ENCODE results near the gene SUGP2.

The SUGP2 gene

GRCh38 chr19:19059018-19059836 lies 25.9 kb upstream of the SUGP2 start:
- DNase-seq (ENCODE audit: low read depth): no peak

GRCh38 chr19:19057720-19058119 lies 24.4 kb upstream of the SUGP2 start:
- DNase-seq (ENCODE audit: low read depth): no peak

- no peak for DNase-seq (ENCODE audit: low read depth)
Measured at GRCh38 chr19:19057317-19057716, 24.0 kb upstream of the SUGP2 start.

GRCh38 chr19:19056636-19057275 lies 23.4 kb upstream of the SUGP2 start:
- no peak for DNase-seq (ENCODE audit: low read depth)

- DNase-seq (ENCODE audit: low read depth): no peak
Measured at GRCh38 chr19:19055701-19056100, 22.4 kb upstream of the SUGP2 start.

GRCh38 chr19:19054939-19055440 lies 21.7 kb upstream of the SUGP2 start:
- no peak for DNase-seq (ENCODE audit: low read depth)

GRCh38 chr19:19054315-19054938 lies 21.1 kb upstream of the SUGP2 start:
- no peak for DNase-seq (ENCODE audit: low read depth)

- no peak for DNase-seq (ENCODE audit: low read depth)
Measured at GRCh38 chr19:19053508-19054314, 20.4 kb upstream of the SUGP2 start.

- DNase-seq (ENCODE audit: low read depth): no peak
Measured at GRCh38 chr19:19052921-19053320, 19.6 kb upstream of the SUGP2 start.

- DNase-seq (ENCODE audit: low read depth): no peak
Measured at GRCh38 chr19:19051478-19052213, 18.3 kb upstream of the SUGP2 start.

GRCh38 chr19:19050731-19051130 lies 17.4 kb upstream of the SUGP2 start:
- DNase-seq (ENCODE audit: low read depth): no peak

- no peak for DNase-seq (ENCODE audit: low read depth)
Measured at GRCh38 chr19:19050104-19050503, 16.8 kb upstream of the SUGP2 start.

GRCh38 chr19:19049406-19049805 lies 16.1 kb upstream of the SUGP2 start:
- no peak for DNase-seq (ENCODE audit: low read depth)

- no peak for DNase-seq (ENCODE audit: low read depth)
Measured at GRCh38 chr19:19043881-19044280, 10.6 kb upstream of the SUGP2 start.

- no peak for DNase-seq (ENCODE audit: low read depth)
Measured at GRCh38 chr19:19043481-19043880, 10.2 kb upstream of the SUGP2 start.

- DNase-seq (ENCODE audit: low read depth): no peak
Measured at GRCh38 chr19:19042732-19043280, 9.5 kb upstream of the SUGP2 start.

- no peak for DNase-seq (ENCODE audit: low read depth)
Measured at GRCh38 chr19:19040417-19040816, 7.1 kb upstream of the SUGP2 start.

GRCh38 chr19:19039901-19040300 lies 6.6 kb upstream of the SUGP2 start:
- no peak for DNase-seq (ENCODE audit: low read depth)

- peak; percentile 20 for DNase-seq (ENCODE audit: low read depth)
Measured at GRCh38 chr19:19034204-19034624, 897 bp upstream of the SUGP2 start.

- DNase-seq (ENCODE audit: low read depth): no peak
Measured at GRCh38 chr19:19033176-19033425, 216 bp downstream of the SUGP2 start.

GRCh38 chr19:19032420-19033175 lies 719 bp downstream of the SUGP2 start:
- peak; percentile 57 for DNase-seq (ENCODE audit: low read depth)
